H9 (cell line): ENCODE results near the gene CEP112. TPM values are rescaled to one million over a fixed set of nuclear protein-coding genes. Genes with fewer than 3 reads are reported as not detected.

ENCODE experiments used
- DNase-seq: peaks from one replicate; pipeline ENCODE4 v3.0.0-alpha.2; 2017
- H2AFZ ChIP-seq: one replicate; pipeline ENCODE4 v1.6.1; 2013; ENCODE audit warnings: mild to moderate bottlenecking, low read length, control low read depth, moderate library complexity
- H2AK5ac ChIP-seq: 2 replicates; pipeline ENCODE4 v1.6.1; 2013; ENCODE audit warnings: low read length, control low read depth, mixed read lengths; ENCODE audit not compliant: insufficient read length
- H2BK120ac ChIP-seq: one replicate; pipeline ENCODE4 v1.6.1; 2013; ENCODE audit warnings: low read depth, mild to moderate bottlenecking, low read length, control low read depth, inconsistent platforms; ENCODE audit not compliant: poor library complexity, severe bottlenecking
- H2BK12ac ChIP-seq: 2 replicates; pipeline ENCODE4 v1.6.1; 2013; ENCODE audit warnings: low read length, control low read depth, mixed read lengths, low read depth; ENCODE audit not compliant: insufficient read length
- H2BK15ac ChIP-seq: 2 replicates; pipeline ENCODE4 v1.6.1; 2013; ENCODE audit warnings: low read depth, low read length, control low read depth
- H2BK20ac ChIP-seq: one replicate; pipeline ENCODE4 v1.6.1; 2013; ENCODE audit warnings: low read depth, mild to moderate bottlenecking, low read length, control low read depth, inconsistent platforms; ENCODE audit not compliant: poor library complexity, severe bottlenecking
- H2BK5ac ChIP-seq: 2 replicates; pipeline ENCODE4 v1.6.1; 2013; ENCODE audit warnings: low read length, control low read depth, mixed read lengths; ENCODE audit not compliant: insufficient read length
- H3K14ac ChIP-seq: 2 replicates; pipeline ENCODE4 v1.6.1; 2013; ENCODE audit warnings: low read length, control low read depth; ENCODE audit not compliant: insufficient read depth
- H3K18ac ChIP-seq: 2 replicates; pipeline ENCODE4 v1.6.1; 2013; ENCODE audit warnings: low read depth, mild to moderate bottlenecking, mixed read lengths, low read length, control low read depth; ENCODE audit not compliant: insufficient read length
- H3K23ac ChIP-seq: 2 replicates; pipeline ENCODE4 v1.6.1; 2013; ENCODE audit warnings: low read length, control low read depth, mixed read lengths, low read depth; ENCODE audit not compliant: insufficient read length
- H3K23me2 ChIP-seq: 2 replicates; pipeline ENCODE4 v1.6.1; 2013; ENCODE audit warnings: low read depth, mild to moderate bottlenecking, mixed read lengths, low read length, control low read depth; ENCODE audit not compliant: insufficient read length, poor library complexity, severe bottlenecking
- H3K27ac ChIP-seq: 2 replicates; pipeline ENCODE4 v1.5.1; 2013; ENCODE audit warnings: low read length, control low read depth, mixed read lengths, low read depth; ENCODE audit not compliant: insufficient read length
- H3K27me3 ChIP-seq: 2 replicates; pipeline ENCODE4 v1.6.1; 2013; ENCODE audit warnings: low read length, control low read depth, inconsistent platforms; ENCODE audit not compliant: insufficient read depth
- H3K4ac ChIP-seq: 2 replicates; pipeline ENCODE4 v1.6.1; 2013; ENCODE audit warnings: low read depth, mild to moderate bottlenecking, control low read depth, inconsistent platforms, low read length, moderate library complexity
- H3K4me1 ChIP-seq: 2 replicates; pipeline ENCODE4 v1.6.1; 2013; ENCODE audit warnings: low read length, control low read depth, inconsistent platforms; ENCODE audit not compliant: insufficient read depth
- H3K4me2 ChIP-seq: 2 replicates; pipeline ENCODE4 v1.6.1; 2013; ENCODE audit warnings: low read length, control low read depth, mixed read lengths; ENCODE audit not compliant: insufficient read length, insufficient read depth
- H3K56ac ChIP-seq: 2 replicates; pipeline ENCODE4 v1.6.1; 2013; ENCODE audit warnings: low read depth, mild to moderate bottlenecking, mixed read lengths, low read length, control low read depth; ENCODE audit not compliant: insufficient read length
- H3K79me1 ChIP-seq: 2 replicates; pipeline ENCODE4 v1.6.1; 2013; ENCODE audit warnings: low read depth, mild to moderate bottlenecking, moderate library complexity, low read length, control low read depth, inconsistent platforms; ENCODE audit not compliant: insufficient read depth, poor library complexity, severe bottlenecking
- H3K79me2 ChIP-seq: 2 replicates; pipeline ENCODE4 v1.6.1; 2013; ENCODE audit warnings: low read length, control low read depth, inconsistent platforms; ENCODE audit not compliant: insufficient read depth
- H3K9ac ChIP-seq: 2 replicates; pipeline ENCODE4 v1.6.1; 2013; ENCODE audit warnings: low read length, control low read depth, mixed read lengths; ENCODE audit not compliant: insufficient read length; ENCODE audit errors: extremely low read depth
- H3K9me3 ChIP-seq: one replicate; pipeline ENCODE4 v1.6.1; 2013; ENCODE audit warnings: low read depth, low read length, inconsistent platforms; ENCODE audit not compliant: control insufficient read depth
- H3T11ph ChIP-seq: one replicate; pipeline ENCODE4 v1.6.1; 2013; ENCODE audit warnings: mild to moderate bottlenecking, low read length, control low read depth, inconsistent platforms
- H4K20me1 ChIP-seq: one replicate; pipeline ENCODE4 v1.6.1; 2013; ENCODE audit not compliant: control insufficient read depth, insufficient read length, insufficient read depth
- H4K5ac ChIP-seq: 2 replicates; pipeline ENCODE4 v1.6.1; 2013; ENCODE audit warnings: low read depth, mild to moderate bottlenecking, mixed read lengths, low read length, control low read depth; ENCODE audit not compliant: insufficient read length
- H4K8ac ChIP-seq: replicated peaks from 2 replicates; pipeline ENCODE4 v1.6.1; 2013; ENCODE audit warnings: low read length, control low read depth, mixed read lengths, low read depth; ENCODE audit not compliant: insufficient read length
- H4K91ac ChIP-seq: 2 replicates; pipeline ENCODE4 v1.6.1; 2013; ENCODE audit warnings: low read depth, mild to moderate bottlenecking, moderate library complexity, mixed read lengths, low read length, control low read depth; ENCODE audit not compliant: insufficient read length
- H3K27ac Mint-ChIP-seq, 3 experiments: 2 replicates in 2 of 3; 3 replicates in 1 of 3; pipeline ENCODE4 v1.8.0; 2020 to 2021; ENCODE audit warnings: mixed read lengths in 3 of 3, mild to moderate bottlenecking in 1 of 3, moderate library complexity in 1 of 3
- H3K27me3 Mint-ChIP-seq: 2 replicates; pipeline ENCODE4 v1.8.0; 2021; ENCODE audit warnings: low read depth, mild to moderate bottlenecking, moderate library complexity, mixed read lengths
- H3K36me3 Mint-ChIP-seq, 3 experiments: 2 replicates in 2 of 3; 3 replicates in 1 of 3; pipeline ENCODE4 v1.8.0; 2020 to 2021; ENCODE audit warnings: low read depth in 3 of 3, mixed read lengths in 3 of 3; ENCODE audit not compliant: insufficient read depth in 1 of 3
- H3K4me1 Mint-ChIP-seq, 2 experiments: 2 replicates each; pipeline ENCODE4 v1.8.0; 2020; ENCODE audit warnings: mixed read lengths in 2 of 2
- H3K4me3 Mint-ChIP-seq, 2 experiments: 2 replicates in 1 of 2; 3 replicates in 1 of 2; pipeline ENCODE4 v1.8.0; 2020 to 2021; ENCODE audit warnings: mild to moderate bottlenecking in 2 of 2, mixed read lengths in 2 of 2, moderate library complexity in 1 of 2
- H3K9me3 Mint-ChIP-seq, 2 experiments: 2 replicates in 1 of 2; 3 replicates in 1 of 2; pipeline ENCODE4 v1.8.0; 2020; ENCODE audit warnings: mild to moderate bottlenecking in 2 of 2, mixed read lengths in 2 of 2, moderate library complexity in 1 of 2
- WGBS: extraction: QIAGEN DNeasy Blood & Tissue Kit; methylation state at CpG from one replicate; pipeline ENCODE4 v1.1.7; 2013; ENCODE audit warnings: missing lambda C conversion rate, low lambda C conversion rate, mixed read lengths; ENCODE audit not compliant: insufficient read length; ENCODE audit errors: extremely low coverage; 5-methylcytosine and 5-hydroxymethylcytosine counted together
- total RNA-seq: library from RNA; stranded (reverse); gene quantifications from 2 replicates; pipeline ENCODE4 v1.2.1, GENCODE V29; 2021
- TF ChIP-seq, protein P1 (sequence below): fragments of 200-600 bp; sonication (generic); conservative IDR thresholded peaks from 3 replicates; pipeline ENCODE4 v1.8.0; 2021; ENCODE audit warnings: antibody characterized with exemption, mild to moderate bottlenecking

CEP112 gene
- total RNA-seq, 1 experiment from 2014 or later = 5.4 TPM

DNA sequence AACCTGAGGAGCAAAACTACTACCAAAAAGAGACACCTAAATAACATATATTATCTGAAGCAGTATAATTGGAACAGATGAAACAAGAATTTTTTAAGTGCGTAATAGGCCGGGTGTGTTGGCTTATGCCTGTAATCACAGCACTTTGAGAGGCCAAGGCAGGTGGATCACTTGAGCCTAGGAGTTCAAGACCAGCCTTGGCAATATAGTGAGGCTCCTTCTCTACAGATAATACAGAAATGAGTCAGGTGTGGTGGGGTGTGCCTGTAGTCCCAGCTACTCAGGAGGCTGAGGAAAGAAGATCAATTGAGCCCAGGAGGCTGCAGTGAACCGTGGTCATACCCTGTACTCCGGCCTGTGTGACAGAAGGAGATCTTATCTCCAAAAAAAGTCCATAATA lies 336.3 kb downstream of the CEP112 start:
- Histone ChIP-seq H3K9ac (no peak overlapping the region), H3K4me1 (no peaks in the 10 kb centered on the region), H2AFZ (no peak overlapping the region), H4K20me1 (no peaks in the 10 kb centered on the region), H3K27ac (no peak overlapping the region), H3K56ac (no peak overlapping the region), H4K91ac (no peak overlapping the region), H3K79me2 (no peaks in the 10 kb centered on the region), H3K27me3 (no peaks in the 10 kb centered on the region), H2BK15ac (no peak overlapping the region), H4K5ac (no peak overlapping the region), H3K18ac (no peak overlapping the region), H2AK5ac (no peak overlapping the region), H3K14ac (no peak overlapping the region), H3K4me2 (no peak overlapping the region), H3K4ac (no peak overlapping the region), H3K23me2 (no peaks in the 10 kb centered on the region), H2BK5ac (no peak overlapping the region), H3K79me1 (no peaks in the 10 kb centered on the region), H2BK12ac (no peak overlapping the region), H4K8ac (no peak overlapping the region), H3K23ac (no peak overlapping the region), H2BK120ac (no peak overlapping the region), H3T11ph (no peak overlapping the region), H2BK20ac (no peak overlapping the region), H3K9me3 (no peaks in the 10 kb centered on the region)
- H3K27ac Mint-ChIP-seq = peak overlapping the region in 1 of 3 experiments; percentile 15; a peak in 1 of 7 replicates
- no peak for DNase-seq
- peaks cover 4% of the 10 kb centered on the region in 2 experiments; a peak in 3 of 4 replicates for H3K4me1 Mint-ChIP-seq
- WGBS = no CpG with 5 or more reads among the region's 4 CpGs
- H3K27me3 Mint-ChIP-seq = no peaks in the 10 kb centered on the region
- TF ChIP-seq, protein P1, sequence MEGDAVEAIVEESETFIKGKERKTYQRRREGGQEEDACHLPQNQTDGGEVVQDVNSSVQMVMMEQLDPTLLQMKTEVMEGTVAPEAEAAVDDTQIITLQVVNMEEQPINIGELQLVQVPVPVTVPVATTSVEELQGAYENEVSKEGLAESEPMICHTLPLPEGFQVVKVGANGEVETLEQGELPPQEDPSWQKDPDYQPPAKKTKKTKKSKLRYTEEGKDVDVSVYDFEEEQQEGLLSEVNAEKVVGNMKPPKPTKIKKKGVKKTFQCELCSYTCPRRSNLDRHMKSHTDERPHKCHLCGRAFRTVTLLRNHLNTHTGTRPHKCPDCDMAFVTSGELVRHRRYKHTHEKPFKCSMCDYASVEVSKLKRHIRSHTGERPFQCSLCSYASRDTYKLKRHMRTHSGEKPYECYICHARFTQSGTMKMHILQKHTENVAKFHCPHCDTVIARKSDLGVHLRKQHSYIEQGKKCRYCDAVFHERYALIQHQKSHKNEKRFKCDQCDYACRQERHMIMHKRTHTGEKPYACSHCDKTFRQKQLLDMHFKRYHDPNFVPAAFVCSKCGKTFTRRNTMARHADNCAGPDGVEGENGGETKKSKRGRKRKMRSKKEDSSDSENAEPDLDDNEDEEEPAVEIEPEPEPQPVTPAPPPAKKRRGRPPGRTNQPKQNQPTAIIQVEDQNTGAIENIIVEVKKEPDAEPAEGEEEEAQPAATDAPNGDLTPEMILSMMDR = no peak
- H3K4me3 Mint-ChIP-seq = no peak overlapping the region
- H3K9me3 Mint-ChIP-seq = no peaks in the 10 kb centered on the region
- H3K36me3 Mint-ChIP-seq = no peaks in the 10 kb centered on the region
